Type B pancreatic cell (in vitro differentiated cells): Measurements from ENCODE around the gene PDIA4. TPM values are rescaled to one million over a fixed set of nuclear protein-coding genes. Genes with fewer than 3 reads are reported as not detected.

Experiments used
- DNase-seq: peaks from one replicate; pipeline ENCODE4 v3.0.0; 2021; ENCODE audit warnings: mixed read lengths; ENCODE audit not compliant: unreplicated experiment; ENCODE audit errors: extremely low spot score
- H3K27ac Mint-ChIP-seq: 2 replicates; pipeline ENCODE4 v1.8.0; 2021; ENCODE audit warnings: mild to moderate bottlenecking, mixed read lengths
- H3K27me3 Mint-ChIP-seq: 2 replicates; pipeline ENCODE4 v1.8.0; 2021; ENCODE audit warnings: mixed read lengths
- H3K36me3 Mint-ChIP-seq: 2 replicates; pipeline ENCODE4 v1.8.0; 2021; ENCODE audit warnings: mixed read lengths
- H3K4me1 Mint-ChIP-seq: one replicate; pipeline ENCODE4 v1.8.0; 2021; ENCODE audit warnings: mixed read lengths; ENCODE audit not compliant: unreplicated experiment
- H3K4me3 Mint-ChIP-seq: 2 replicates; pipeline ENCODE4 v1.8.0; 2021; ENCODE audit warnings: mild to moderate bottlenecking, mixed read lengths
- H3K9me3 Mint-ChIP-seq: 2 replicates; pipeline ENCODE4 v1.8.0; 2021; ENCODE audit warnings: mixed read lengths
- CTCF ChIP-seq: fragments of 200-600 bp; sonication (generic); conservative IDR thresholded peaks from 2 replicates; pipeline ENCODE4 v1.5.0; 2021; ENCODE audit warnings: antibody characterized with exemption, mild to moderate bottlenecking
- total RNA-seq: library from RNA; stranded (reverse); gene quantifications from 2 replicates; pipeline ENCODE4 v1.2.1, GENCODE V29; 2021; ENCODE audit warnings: low replicate concordance

Gene PDIA4
- total RNA-seq, 1 donor from 2014 or later: 209 TPM

GRCh38 chr7:148953676-148954075, 74.6 kb downstream of the PDIA4 start:
- no peak overlapping the region for H3K27ac Mint-ChIP-seq
- H3K9me3 Mint-ChIP-seq: no peaks in the 10 kb centered on the region
- TF ChIP-seq CTCF: no peak
- H3K4me1 Mint-ChIP-seq: no peaks in the 10 kb centered on the region
- no peaks in the 10 kb centered on the region for H3K27me3 Mint-ChIP-seq
- H3K4me3 Mint-ChIP-seq: no peak overlapping the region
- H3K36me3 Mint-ChIP-seq: no peaks in the 10 kb centered on the region
- DNase-seq: no peak

Other genes with a start within 250 kb of the PDIA4 start
- 19.2 and 49.6 TPM in 2 replicates for gene EZH2, start 144.2 kb downstream of the PDIA4 start, total RNA-seq
- gene ZNF786, start 62.2 kb upstream of the PDIA4 start, total RNA-seq: 12.6 and 13.3 TPM in 2 replicates
- 4.5 and 7.0 TPM in 2 replicates for gene ZNF425, start 97.8 kb upstream of the PDIA4 start, total RNA-seq
- 19.5 and 25.2 TPM in 2 replicates for gene ZNF398, start 118.9 kb upstream of the PDIA4 start, total RNA-seq
- 34.3 and 35.4 TPM in 2 replicates for gene ZNF282, start 167.0 kb upstream of the PDIA4 start, total RNA-seq
- gene ZNF212, start 211.1 kb upstream of the PDIA4 start, total RNA-seq: 13.3 and 16.6 TPM in 2 replicates
- 12.5 and 19.7 TPM in 2 replicates for gene ZNF783, start 233.7 kb upstream of the PDIA4 start, total RNA-seq